Stimulated activated CD8-positive, alpha-beta memory T cell treated with anti-CD3 and anti-CD28 coated beads, Interleukin-7, amount 100 ng/mL, for 48 hours (primary cell): Measurements from ENCODE around the gene GNRHR.
"Not testable (repeated sequence)": the region's sequence is repeated elsewhere in the genome, so short reads cannot be mapped to it uniquely, and the experiment has no call there.

ENCODE experiments used
- DNase-seq, 2 donors: peaks; one replicate each; pipeline ENCODE4 v3.0.0-alpha.2; 2020; ENCODE audit warnings: low read depth in 1 of 2; ENCODE audit errors: extremely low read depth in 1 of 2

The GNRHR gene

GRCh38 chr4:67754288-67754687 lies at the start of gene GNRHR:
Gene GNRHR, minus strand, starts transcription at chr4:67754388. Its CDS starts 53 bp downstream, at chr4:67754335.
- DNase-seq, result no peak

DNA sequence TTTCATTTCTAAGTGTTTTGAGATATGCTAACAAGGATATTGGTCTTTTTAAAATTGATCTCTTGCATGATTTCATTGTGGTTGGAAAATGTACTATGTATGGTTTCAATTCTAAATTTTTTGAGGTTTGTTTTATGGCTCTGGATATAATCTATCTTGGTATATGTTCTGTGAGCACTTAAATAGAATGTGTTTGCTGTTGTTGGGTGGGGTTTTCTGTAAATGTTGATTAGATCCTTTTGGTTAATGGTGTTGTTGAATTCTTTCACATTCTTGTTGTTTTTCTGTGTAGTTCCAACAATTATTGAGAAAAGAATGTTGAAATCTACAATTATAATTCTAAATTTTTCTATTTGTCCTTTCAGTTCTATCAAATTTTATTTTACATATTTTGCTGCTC lies 42.6 kb upstream of the GNRHR start:
- no peak for DNase-seq

DNA sequence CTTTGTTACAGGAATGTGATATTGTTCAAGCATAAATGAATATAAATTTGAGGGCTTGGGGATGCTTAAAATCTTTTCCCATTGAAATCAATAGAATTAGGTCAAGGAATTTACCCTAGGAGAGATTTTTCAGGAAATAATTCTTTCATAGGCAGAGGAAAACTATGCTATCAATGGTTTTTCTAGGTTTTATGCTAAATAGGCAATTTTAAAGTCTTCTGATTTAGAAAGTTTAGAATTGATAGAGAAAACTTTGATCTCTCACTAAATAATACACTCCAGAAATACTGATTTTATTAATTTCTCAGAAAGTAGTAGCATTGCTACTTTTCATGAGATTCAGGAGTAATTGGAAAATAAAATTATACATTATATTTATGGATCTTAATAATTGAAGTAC lies 36.5 kb upstream of the GNRHR start:
- DNase-seq, result no peak

GRCh38 chr4:67787311-67787710 lies 33.1 kb upstream of the GNRHR start:
- no peak for DNase-seq

DNA sequence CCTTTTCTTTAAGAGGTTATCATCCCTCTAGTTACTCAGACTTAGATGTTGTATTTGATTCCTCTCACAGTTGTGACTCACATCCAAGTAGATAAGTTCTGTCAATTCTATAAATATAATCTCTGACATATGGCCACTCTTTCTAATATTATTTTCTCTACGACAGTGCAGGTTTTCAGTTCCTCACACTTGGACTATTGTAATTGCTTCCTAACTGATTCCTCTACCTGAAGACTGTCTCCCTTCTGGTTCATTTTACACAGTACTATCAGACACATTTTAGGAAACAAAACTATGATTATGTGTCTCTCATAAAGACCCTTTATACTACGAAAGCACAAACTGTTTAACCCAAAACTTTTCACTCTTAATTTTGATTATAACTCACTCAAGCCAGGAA lies 31.3 kb upstream of the GNRHR start:
- DNase-seq, result no peak

DNA sequence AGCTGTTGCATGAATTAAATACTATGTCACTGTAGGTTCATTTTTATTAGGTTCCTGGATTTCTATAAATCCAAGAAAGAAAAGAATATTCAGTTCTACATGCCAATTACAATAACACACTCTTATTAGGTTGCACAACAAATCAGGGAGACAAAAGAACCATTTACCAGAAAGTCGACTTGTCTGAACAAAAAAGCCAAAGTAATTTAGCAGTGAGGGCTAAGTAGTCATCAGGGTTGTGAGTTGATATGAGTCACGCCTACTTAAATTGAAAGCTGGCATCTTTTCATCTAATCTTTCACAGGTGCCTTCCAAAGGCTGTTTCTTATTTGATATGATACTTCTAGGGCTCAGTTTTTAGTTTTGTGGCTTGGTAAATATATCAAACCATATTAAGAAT lies 25.4 kb upstream of the GNRHR start:
- no peak for DNase-seq

DNA sequence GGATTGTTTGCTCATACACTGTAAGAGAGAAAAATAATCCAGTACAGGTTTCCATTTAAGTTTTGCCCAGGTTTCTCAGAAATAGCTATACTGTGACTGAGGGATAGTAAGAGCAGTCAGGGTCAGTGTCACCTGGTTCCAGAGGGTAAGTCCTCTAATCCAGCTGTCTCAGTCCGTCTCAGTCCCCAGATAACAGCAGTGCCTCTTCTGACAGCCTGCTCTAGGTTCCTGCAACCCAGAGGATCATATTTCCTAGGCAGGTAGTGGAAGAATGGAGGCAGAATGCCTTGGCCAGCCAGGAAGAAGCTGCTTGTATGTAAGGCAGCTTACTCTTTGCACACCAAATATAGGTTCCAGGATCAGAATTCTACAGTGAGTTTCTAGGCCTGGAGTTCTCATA lies 22.6 kb upstream of the GNRHR start:
- DNase-seq, result no peak

- no peak for DNase-seq
Observed at GRCh38 chr4:67770422-67770821, 16.2 kb upstream of the GNRHR start.

GRCh38 chr4:67765928-67766327 lies 11.7 kb upstream of the GNRHR start:
- no peak for DNase-seq

- DNase-seq, result no peak
Observed at GRCh38 chr4:67765401-67765800, 11.2 kb upstream of the GNRHR start.

DNA sequence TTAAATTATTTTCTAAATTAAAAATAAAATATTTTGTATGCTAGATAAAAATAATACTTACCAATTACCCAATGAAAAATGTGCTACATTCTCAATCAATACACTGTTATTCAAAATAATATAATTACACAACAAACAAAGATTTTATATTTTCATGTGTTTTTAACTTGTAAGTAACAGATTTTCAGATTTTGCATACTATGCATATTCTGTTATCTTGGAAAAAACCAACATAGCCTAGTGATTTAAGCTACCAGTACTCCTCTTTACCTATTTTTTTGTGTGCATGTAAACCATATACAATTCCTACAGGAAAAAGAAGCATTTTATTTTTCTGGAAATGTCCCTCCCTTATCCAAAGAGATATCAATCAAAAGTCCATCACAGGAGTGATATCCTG lies 10.0 kb upstream of the GNRHR start:
- no peak for DNase-seq

- no peak for DNase-seq
Observed at GRCh38 chr4:67762086-67762485, 7.9 kb upstream of the GNRHR start.

- not testable (repeated sequence) for DNase-seq
Observed at GRCh38 chr4:67756991-67757390, 2.8 kb upstream of the GNRHR start.

- DNase-seq, result no peak
Observed at GRCh38 chr4:67755974-67756373, 1.8 kb upstream of the GNRHR start.

DNA sequence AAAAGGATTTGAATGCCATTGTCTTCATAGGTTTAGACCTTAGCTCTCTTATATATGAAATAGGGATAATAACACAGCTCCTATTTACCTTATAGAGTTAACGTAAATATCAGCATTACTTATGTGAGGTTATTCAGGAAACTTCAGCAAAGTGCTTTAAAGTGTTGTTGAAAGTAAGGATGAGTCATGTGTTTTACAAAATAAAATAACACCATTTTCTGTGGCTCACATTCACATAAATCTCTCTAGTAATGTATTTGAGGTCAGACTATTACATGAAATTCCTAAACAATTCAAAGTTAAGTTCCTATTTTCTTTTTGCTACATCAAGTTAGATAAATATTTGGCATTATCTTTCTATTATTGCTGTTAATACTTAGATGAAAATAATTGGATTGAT lies 2.9 kb downstream of the GNRHR start:
- no peak for DNase-seq

- DNase-seq, result no peak
Observed at GRCh38 chr4:67750691-67751090, 3.5 kb downstream of the GNRHR start.

DNA sequence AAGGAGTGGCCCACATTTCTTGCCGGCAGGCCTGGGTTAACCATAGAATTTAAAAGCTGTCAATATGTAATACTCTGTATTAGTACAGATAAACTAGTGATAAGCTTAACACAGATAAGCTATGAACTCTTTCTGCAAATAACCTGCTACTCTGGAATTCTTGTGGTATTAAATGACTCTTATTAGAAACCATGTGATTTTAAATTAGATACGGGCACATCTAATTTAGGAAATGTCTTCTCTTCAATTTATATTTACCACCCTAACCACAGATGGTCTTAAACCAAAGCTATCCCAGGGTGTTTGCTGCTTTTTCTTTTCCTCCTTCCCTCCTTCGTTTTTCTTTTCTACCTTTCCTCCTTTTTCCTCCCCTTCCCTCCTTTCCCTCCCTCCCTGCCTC lies 4.9 kb downstream of the GNRHR start:
- no peak for DNase-seq

DNA sequence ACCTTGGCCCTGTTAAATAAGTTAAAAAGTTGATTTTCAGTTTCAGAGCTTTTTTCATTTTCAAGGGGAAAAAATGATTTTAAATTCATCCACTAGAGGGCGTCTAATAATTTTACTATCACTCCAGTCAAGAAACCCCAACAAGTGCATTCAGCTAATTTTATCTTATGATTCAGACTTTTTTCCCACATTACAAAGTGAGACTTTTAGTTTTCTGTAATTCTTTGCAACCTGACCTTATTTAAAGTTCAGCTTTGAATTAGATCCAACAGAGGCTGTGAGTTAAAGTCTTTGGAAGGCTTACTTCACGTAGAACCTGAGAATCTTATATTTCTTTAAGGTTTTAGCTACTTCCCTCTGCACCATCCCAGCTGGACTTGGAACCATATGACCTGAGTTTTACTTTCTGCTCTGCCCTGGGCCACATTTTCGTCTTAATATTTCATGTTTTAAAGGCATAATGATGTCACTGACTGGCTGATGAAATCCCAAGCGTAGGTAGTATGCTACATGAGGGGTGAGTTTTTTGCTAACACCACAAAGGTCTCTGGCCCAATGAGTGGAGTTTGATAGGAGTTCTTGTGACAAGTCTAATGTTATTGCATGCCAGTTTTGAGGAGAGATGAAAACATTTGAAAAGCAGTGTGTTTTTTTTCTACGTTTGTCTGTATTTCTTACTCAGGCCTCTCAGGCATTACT lies 7.2 kb downstream of the GNRHR start:
- DNase-seq, result no peak

DNA sequence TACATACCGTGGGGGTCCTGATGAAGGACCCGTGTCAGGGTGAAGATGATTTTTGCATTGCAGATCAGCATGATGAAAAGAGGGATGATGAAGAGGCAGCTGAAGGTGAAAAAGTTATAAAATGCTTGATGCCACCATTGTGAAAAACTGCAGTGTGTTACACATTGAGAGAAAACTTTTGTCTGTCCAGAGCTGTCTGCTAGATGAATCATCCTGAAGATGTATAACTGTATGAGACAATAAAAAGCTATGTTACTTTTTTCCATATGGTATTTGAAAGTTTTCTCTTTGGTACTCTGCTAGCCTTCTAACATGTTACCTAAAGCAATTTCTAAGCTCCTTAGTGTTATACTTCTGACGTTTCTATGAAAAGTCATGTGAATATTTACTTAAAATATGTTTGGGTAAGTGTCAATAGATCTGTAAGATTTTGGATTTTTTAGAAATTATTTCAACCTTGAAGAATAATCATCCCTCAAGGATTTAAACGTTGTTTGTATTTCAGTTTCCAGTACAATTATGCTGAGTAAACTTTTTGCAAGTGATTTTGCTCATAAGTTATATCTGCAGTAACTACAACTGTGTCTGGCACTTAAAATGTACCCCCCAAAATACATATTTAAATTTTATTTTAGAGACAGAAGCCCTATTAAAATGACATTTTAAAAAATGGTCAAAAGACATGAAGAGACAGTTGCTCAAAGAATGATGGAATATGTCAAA lies 9.5 kb downstream of the GNRHR start:
- DNase-seq, result no peak

- no peak for DNase-seq
Observed at GRCh38 chr4:67743194-67743593, 11.0 kb downstream of the GNRHR start.

GRCh38 chr4:67736262-67736661 lies 17.9 kb downstream of the GNRHR start:
- no peak for DNase-seq

GRCh38 chr4:67735325-67735724 lies 18.9 kb downstream of the GNRHR start:
- DNase-seq, result no peak

DNA sequence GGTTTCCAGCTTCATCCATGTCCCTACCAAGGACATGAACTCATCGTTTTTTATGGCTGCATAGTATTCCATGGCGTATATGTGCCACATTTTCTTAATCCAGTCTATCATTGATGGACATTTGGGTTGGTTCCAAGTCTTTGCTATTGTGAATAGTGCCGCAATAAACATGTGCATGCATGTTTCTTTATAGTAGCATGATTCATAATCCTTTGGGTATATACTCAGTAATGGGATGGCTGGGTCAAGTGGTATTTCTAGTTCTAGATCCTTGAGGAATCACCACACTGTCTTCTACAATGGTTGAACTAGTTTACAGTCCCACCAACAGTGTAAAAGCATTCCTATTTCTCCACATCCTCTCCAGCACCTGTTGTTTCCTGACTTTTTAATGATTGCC lies 23.7 kb downstream of the GNRHR start:
- DNase-seq, result not testable (repeated sequence)
